IgD-negative memory B cell (primary cell): ENCODE results near the gene GMDS. TPM values are rescaled to one million over a fixed set of nuclear protein-coding genes. Genes with fewer than 3 reads are reported as not detected.

Source experiments
- H3K27ac Mint-ChIP-seq, 3 donors: one replicate each; pipeline ENCODE4 v1.8.0; 2020 to 2022; ENCODE audit warnings: mild to moderate bottlenecking in 3 of 3, mixed read lengths in 3 of 3, moderate library complexity in 1 of 3
- H3K27me3 Mint-ChIP-seq: one replicate; pipeline ENCODE4 v1.8.0; 2021; ENCODE audit warnings: mixed read lengths
- H3K36me3 Mint-ChIP-seq: one replicate; pipeline ENCODE4 v1.8.0; 2020; ENCODE audit warnings: mild to moderate bottlenecking, mixed read lengths
- H3K4me1 Mint-ChIP-seq, 3 donors: one replicate each; pipeline ENCODE4 v1.8.0; 2020 to 2022; ENCODE audit warnings: mixed read lengths in 3 of 3, mild to moderate bottlenecking in 1 of 3
- H3K4me3 Mint-ChIP-seq, 4 donors: one replicate each; pipeline ENCODE4 v1.8.0; 2020 to 2022; ENCODE audit warnings: mild to moderate bottlenecking in 4 of 4, mixed read lengths in 4 of 4, moderate library complexity in 3 of 4
- H3K9me3 Mint-ChIP-seq, 3 donors: one replicate each; pipeline ENCODE4 v1.8.0; 2020 to 2021; ENCODE audit warnings: mixed read lengths in 3 of 3, mild to moderate bottlenecking in 1 of 3
- polyA plus RNA-seq: library from polyadenylated mRNA; unstranded; fragments of 300-500 nt; fragmentation: Illumina TruSeq; gene quantifications from one replicate; pipeline ENCODE4 v1.2.3, GENCODE V29; 2021

GMDS gene
- polyA plus RNA-seq, 1 donor from 2014 or later = 17.0 TPM

GRCh38 chr6:1839361-1839760, 406.0 kb downstream of the GMDS start:
- H3K27me3 Mint-ChIP-seq = no peaks in the 10 kb centered on the region
- no peaks in the 10 kb centered on the region for H3K36me3 Mint-ChIP-seq
- H3K4me3 Mint-ChIP-seq = no peak overlapping the region
- H3K27ac Mint-ChIP-seq = no peak overlapping the region
- H3K9me3 Mint-ChIP-seq = no peaks in the 10 kb centered on the region
- H3K4me1 Mint-ChIP-seq = no peaks in the 10 kb centered on the region

DNA sequence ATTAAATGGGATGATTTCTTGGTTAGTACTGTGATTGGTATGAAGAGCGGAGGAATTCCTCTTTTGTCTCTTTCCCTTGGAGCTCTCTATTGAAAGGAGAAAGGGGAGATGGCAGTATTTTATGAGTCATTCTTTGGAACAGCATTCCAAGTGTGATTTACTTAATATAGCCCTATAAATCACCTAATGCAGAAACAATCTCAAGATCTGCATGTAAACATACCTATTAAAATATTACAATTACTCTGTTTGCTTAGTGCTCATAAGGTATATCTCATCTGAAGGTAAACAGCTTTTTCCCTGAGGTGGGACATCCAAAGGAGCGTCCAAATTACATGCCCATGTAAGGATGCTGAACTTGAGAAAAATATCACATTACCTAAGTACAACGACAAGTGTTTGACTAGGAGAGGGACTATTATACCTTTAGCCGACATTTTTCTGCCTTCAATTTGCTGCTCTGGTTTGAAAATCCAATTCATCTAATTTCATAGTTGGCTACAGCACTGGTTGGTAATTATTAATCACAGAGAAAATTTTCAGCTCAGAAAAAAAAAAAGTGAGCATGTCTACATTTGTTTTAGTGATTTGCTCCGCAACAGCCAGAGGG, 406.7 kb downstream of the GMDS start:
- Mint-ChIP-seq H3K4me3 (no peak overlapping the region), H3K9me3 (no peaks in the 10 kb centered on the region), H3K4me1 (no peaks in the 10 kb centered on the region), H3K27me3 (no peaks in the 10 kb centered on the region), H3K27ac (no peak overlapping the region), H3K36me3 (no peaks in the 10 kb centered on the region)

DNA sequence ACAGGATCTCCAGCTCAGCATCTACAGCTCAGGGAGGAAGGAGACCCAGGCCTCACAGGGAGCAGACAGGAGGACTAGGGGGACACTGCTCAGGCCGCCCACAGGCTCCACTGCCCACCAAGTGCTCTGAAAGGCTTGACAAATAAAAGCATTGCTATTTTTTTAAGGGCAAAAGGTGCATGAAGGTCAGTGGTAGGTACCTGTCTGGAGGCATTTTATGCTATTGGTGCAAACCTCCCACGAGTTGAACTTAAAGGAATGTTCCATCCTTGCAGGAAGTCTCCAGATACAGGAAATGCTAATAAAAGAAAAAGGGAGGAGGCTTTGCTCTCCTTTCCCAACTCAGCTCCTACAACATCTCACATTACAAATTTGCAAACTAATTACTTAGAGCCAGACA, 407.6 kb downstream of the GMDS start:
- H3K9me3 Mint-ChIP-seq = no peaks in the 10 kb centered on the region
- no peaks in the 10 kb centered on the region for H3K36me3 Mint-ChIP-seq
- no peak overlapping the region for H3K4me3 Mint-ChIP-seq
- H3K27me3 Mint-ChIP-seq = no peaks in the 10 kb centered on the region
- H3K27ac Mint-ChIP-seq = no peak overlapping the region
- H3K4me1 Mint-ChIP-seq = no peaks in the 10 kb centered on the region

DNA sequence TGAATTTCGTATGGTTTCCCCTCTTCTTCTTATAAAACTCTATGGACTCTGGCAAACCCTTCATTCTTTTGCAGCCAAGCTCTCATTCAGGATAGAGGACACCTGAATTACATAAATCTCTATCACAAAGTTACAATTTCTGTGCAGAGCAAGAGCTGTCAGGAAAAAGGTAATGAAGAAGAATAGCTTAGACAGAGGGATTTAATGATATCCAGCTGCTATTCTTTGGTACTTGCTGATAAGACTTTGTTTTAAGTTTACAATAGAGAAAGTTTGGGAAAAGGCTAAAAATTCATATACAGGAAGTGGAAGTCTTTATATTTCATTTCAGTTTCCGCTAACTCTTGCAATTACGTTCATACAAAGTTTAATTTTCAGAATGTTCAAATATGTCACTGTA, 408.7 kb downstream of the GMDS start:
- no peaks in the 10 kb centered on the region for H3K9me3 Mint-ChIP-seq
- peaks cover under 1% of the 10 kb centered on the region for H3K36me3 Mint-ChIP-seq
- H3K4me1 Mint-ChIP-seq = no peaks in the 10 kb centered on the region
- no peaks in the 10 kb centered on the region for H3K27me3 Mint-ChIP-seq
- H3K4me3 Mint-ChIP-seq = no peak overlapping the region
- H3K27ac Mint-ChIP-seq = no peak overlapping the region

DNA sequence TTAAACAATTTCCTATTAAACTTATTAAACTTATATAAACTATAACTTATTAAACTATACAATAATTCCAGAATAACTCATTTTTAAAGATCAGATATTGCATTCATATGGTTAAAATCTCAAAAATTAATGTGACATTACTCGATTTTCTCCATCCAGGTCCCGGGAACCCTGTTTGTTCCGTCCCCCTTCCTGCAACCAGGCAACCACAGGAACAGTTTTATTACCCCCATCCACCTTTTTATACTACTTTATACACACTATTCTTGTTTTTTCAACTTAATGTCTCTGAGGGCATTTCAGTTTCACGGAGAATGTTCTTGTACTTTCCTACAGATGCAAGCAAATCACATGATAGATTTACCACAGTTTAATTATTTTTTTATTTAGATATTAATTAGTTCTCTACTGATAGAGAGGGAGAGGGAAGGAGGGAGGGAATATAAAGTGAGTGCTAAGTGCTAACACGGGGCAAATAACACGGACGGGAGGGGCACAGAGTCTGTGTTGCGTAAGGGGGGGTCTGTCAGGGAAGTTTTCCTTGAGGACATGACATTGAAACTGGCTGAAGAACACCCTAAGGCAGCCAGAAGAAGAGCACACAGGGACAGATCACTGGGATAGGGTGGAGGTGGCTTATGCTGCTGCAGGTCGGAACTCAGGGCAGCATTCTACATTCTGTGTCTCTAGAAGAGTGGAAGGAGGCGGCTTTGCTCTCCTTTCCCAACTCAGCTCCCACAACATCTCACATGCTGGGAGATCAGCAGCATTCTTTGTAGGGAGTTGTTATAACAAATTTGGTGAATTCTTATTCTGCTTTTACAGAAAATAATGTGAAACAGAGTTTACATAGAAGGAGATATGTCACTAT, 410.5 kb downstream of the GMDS start:
- peaks cover 7% of the 10 kb centered on the region for H3K36me3 Mint-ChIP-seq
- no peak overlapping the region for H3K27ac Mint-ChIP-seq
- H3K27me3 Mint-ChIP-seq = no peaks in the 10 kb centered on the region
- peaks cover 0 to 11% (median 3%) of the 10 kb centered on the region in 3 donors for H3K9me3 Mint-ChIP-seq
- no peak overlapping the region for H3K4me3 Mint-ChIP-seq
- no peaks in the 10 kb centered on the region for H3K4me1 Mint-ChIP-seq

DNA sequence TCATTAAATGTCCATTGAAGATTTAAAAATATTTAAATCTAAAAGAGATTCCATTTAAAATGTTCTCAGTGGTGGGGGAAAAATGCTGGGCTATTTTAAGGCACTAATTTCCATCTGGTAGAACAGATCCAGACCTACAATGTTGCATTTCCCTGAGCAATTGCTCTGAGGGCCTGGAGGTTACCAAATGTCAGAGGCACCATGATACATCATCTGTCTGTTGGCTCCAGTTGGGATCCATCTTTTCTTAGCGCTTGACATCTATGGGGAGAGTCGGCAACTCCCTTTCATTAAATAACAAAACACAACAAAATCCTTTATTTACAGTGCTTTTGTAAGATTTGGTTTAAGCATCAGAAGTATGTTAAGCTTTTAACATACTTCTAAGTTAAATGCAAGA, 411.2 kb downstream of the GMDS start:
- H3K4me3 Mint-ChIP-seq = no peak overlapping the region
- no peaks in the 10 kb centered on the region for H3K27me3 Mint-ChIP-seq
- no peaks in the 10 kb centered on the region for H3K4me1 Mint-ChIP-seq
- no peak overlapping the region for H3K27ac Mint-ChIP-seq
- peaks cover 7% of the 10 kb centered on the region for H3K36me3 Mint-ChIP-seq
- H3K9me3 Mint-ChIP-seq = peaks cover 2 to 16% (median 6%) of the 10 kb centered on the region in 3 donors

- Mint-ChIP-seq H3K9me3 (peaks cover 8 to 26% (median 11%) of the 10 kb centered on the region in 3 donors), H3K27ac (no peak overlapping the region), H3K27me3 (no peaks in the 10 kb centered on the region), H3K36me3 (peaks cover 12% of the 10 kb centered on the region), H3K4me1 (no peaks in the 10 kb centered on the region), H3K4me3 (no peak overlapping the region)
Observed at GRCh38 chr6:1832844-1833787, 412.3 kb downstream of the GMDS start.

GRCh38 chr6:1832358-1832757, 413.0 kb downstream of the GMDS start:
- H3K27ac Mint-ChIP-seq = no peak overlapping the region
- H3K36me3 Mint-ChIP-seq = peaks cover 16% of the 10 kb centered on the region
- H3K27me3 Mint-ChIP-seq = no peaks in the 10 kb centered on the region
- H3K4me1 Mint-ChIP-seq = no peaks in the 10 kb centered on the region
- H3K4me3 Mint-ChIP-seq = no peak overlapping the region
- peaks cover 8 to 34% (median 15%) of the 10 kb centered on the region in 3 donors for H3K9me3 Mint-ChIP-seq

- no peak overlapping the region for H3K4me3 Mint-ChIP-seq
- no peak overlapping the region for H3K27ac Mint-ChIP-seq
- H3K27me3 Mint-ChIP-seq = no peaks in the 10 kb centered on the region
- peaks cover 0 to 4% (median 3%) of the 10 kb centered on the region in 3 donors for H3K4me1 Mint-ChIP-seq
- H3K36me3 Mint-ChIP-seq = peaks cover 16% of the 10 kb centered on the region
- H3K9me3 Mint-ChIP-seq = peaks cover 8 to 34% (median 15%) of the 10 kb centered on the region in 3 donors
Observed at GRCh38 chr6:1827984-1828793, 417.2 kb downstream of the GMDS start.

GRCh38 chr6:1825926-1826325, 419.5 kb downstream of the GMDS start:
- Mint-ChIP-seq H3K4me1 (peaks cover 0 to 6% (median 4%) of the 10 kb centered on the region in 3 donors), H3K4me3 (no peak overlapping the region), H3K27ac (no peak overlapping the region), H3K36me3 (peaks cover 9% of the 10 kb centered on the region), H3K27me3 (no peaks in the 10 kb centered on the region), H3K9me3 (peaks cover 5 to 29% (median 15%) of the 10 kb centered on the region in 3 donors)

DNA sequence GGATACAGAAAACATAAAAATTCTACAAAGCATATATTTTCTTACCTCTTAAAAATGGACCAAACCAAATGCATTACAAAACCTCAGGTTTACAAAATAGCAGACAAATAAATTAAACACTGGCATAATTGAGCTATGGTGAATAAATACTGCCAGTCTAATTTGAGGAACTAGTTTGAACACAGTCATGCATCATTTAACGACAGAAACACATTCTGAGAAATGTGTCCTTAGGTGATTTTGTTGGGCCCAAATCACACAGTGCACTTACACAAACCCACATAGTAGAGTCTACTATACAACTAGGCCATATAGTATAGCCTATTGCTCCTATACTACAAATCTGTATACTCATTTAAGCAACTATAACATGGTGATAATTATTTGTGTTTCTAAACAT, 420.1 kb downstream of the GMDS start:
- peaks cover 9% of the 10 kb centered on the region for H3K36me3 Mint-ChIP-seq
- no peaks in the 10 kb centered on the region for H3K27me3 Mint-ChIP-seq
- peaks cover 0 to 6% (median 4%) of the 10 kb centered on the region in 3 donors for H3K4me1 Mint-ChIP-seq
- no peak overlapping the region for H3K4me3 Mint-ChIP-seq
- peaks cover 5 to 26% (median 15%) of the 10 kb centered on the region in 3 donors for H3K9me3 Mint-ChIP-seq
- H3K27ac Mint-ChIP-seq = no peak overlapping the region

DNA sequence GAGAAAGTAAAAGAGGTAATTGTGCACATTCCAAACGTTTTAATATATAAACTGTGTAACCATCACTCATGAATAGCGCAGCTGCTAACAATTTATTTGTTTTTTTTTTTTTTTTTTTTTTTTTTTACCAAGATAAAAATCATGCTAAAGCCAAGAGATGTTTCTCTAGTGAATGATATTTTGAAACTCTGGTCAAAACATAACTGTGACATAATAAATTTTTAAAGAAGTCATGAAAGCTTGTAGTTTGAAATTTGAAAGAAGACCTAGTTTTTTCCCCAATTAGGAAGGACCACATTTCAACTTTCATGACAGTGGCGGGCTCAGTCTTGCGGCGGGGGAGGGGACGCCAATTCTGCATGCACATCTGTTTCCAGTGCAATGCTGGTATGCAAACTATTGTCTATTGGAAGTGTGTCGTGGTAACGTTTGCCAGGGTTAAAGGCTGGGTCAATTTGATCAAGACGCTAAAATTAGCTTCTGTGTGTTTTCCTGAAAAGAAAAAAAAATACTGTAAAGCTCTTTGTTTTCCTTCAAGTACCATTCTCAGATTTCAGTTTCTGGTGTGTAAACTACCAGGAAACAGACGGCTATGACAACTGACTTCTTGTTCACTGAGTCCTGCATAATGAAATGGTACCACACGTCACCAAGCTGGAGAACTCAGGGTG, 423.8 kb downstream of the GMDS start:
- H3K4me1 Mint-ChIP-seq = peaks cover 0 to 6% (median 4%) of the 10 kb centered on the region in 3 donors
- no peaks in the 10 kb centered on the region for H3K9me3 Mint-ChIP-seq
- no peaks in the 10 kb centered on the region for H3K27me3 Mint-ChIP-seq
- no peak overlapping the region for H3K4me3 Mint-ChIP-seq
- H3K36me3 Mint-ChIP-seq = no peaks in the 10 kb centered on the region
- no peak overlapping the region for H3K27ac Mint-ChIP-seq

DNA sequence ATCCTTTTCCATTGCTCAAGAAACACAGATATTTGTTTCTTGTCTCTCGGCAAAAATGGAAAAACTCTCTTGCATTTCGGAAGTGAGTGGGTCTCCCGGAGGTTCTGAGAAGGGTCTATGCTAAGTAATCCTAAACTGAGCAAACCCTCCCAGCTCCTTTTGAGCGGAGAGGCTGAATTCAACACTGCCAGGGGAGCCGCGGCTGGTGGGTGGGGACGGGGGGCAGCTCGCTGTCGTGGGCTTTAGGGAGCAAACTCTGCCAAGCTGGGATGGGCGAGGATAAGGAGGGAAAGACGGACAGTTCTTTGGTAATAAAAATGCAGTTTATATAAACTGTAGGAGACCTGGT, 424.3 kb downstream of the GMDS start:
- Mint-ChIP-seq H3K27ac (no peak overlapping the region), H3K4me1 (peaks cover 0 to 6% (median 4%) of the 10 kb centered on the region in 3 donors), H3K27me3 (no peaks in the 10 kb centered on the region), H3K36me3 (no peaks in the 10 kb centered on the region), H3K9me3 (no peaks in the 10 kb centered on the region), H3K4me3 (no peak overlapping the region)

- Mint-ChIP-seq H3K27me3 (no peaks in the 10 kb centered on the region), H3K27ac (no peak overlapping the region), H3K4me1 (peaks cover 0 to 6% (median 4%) of the 10 kb centered on the region in 3 donors), H3K36me3 (no peaks in the 10 kb centered on the region), H3K9me3 (no peaks in the 10 kb centered on the region), H3K4me3 (no peak overlapping the region)
Observed at GRCh38 chr6:1820714-1821113, 424.7 kb downstream of the GMDS start.
